RWPE1 (cell line): Measurements from ENCODE around the gene FOCAD.
A peak's percentile ranks its signal among the peaks of the same experiment; 100 is the strongest.

ENCODE experiments used
- CTCF ChIA-PET: fragments of 350-600 bp; sonication (Branson Sonifier 250); formaldehyde crosslinking; extraction: SDS; loops from one replicate; lab custom pipeline; 2021; lab: Yijun Ruan, JAX
- POLR2A ChIA-PET: fragments of 400-600 bp; formaldehyde crosslinking; extraction: SDS; loops from one replicate; lab custom pipeline; 2020; ENCODE audit warnings: antibody characterized with exemption; ENCODE audit not compliant: low non-redundant PET; lab: Yijun Ruan, JAX
- DNase-seq: peaks from one replicate; pipeline ENCODE4 v3.0.0; 2012; ENCODE audit warnings: low spot score
- H3K27ac ChIP-seq: fragments of 450-650 bp; 2 replicates; pipeline ENCODE4 v1.5.1; 2017
- CTCF ChIP-seq: fragments of 450-650 bp; conservative IDR thresholded peaks from 2 replicates; pipeline ENCODE4 v1.5.1; 2017; ENCODE audit warnings: low read depth, mild to moderate bottlenecking

FOCAD gene

DNA sequence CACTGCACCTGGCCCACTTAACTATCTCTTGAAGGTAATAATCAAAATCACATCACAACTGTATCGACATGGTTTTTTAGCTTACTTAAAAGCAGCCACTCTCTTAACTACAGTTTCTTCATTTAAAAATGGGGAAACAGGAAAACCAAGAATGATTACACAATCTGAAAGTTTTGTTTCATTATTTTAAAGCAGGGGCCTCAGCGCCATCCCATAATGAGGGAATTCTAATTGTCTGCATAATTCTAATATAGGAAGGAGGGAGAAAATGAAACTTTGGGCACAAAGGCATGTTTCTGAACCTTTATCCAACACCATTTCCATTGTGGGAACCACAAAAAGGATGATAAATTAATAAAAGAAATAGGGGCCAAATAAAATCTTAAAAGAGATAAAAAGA is 339.8 kb downstream of the FOCAD start:
- DNase-seq: no peak
- ChIA-PET CTCF (no interaction called here), POLR2A (no interaction called here)
- TF ChIP-seq CTCF: no peak
- no peak overlapping the region for H3K27ac ChIP-seq

DNA sequence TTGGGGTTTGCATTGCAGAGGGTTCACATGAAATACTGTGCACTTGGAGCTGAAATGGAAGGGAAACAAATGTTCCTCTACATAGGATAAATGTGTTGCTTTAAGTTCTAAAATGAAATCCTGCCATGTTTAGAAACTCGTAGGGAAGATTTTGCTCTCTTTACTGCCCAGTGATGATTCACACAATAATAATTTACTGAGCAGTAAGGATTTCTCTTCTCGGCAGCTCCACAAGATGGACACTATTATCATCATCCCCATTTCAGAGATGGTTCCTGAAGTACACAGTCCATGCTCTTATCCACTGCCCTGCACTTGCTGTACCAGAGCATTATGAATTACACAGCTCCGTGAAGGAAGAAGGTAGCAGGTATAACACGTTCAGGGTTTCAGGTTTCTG is 343.2 kb downstream of the FOCAD start:
- ChIA-PET CTCF (interaction anchor here (0.6 kb wide), 2 partner anchors 46 to 1465 kb away, joined by 3 read pairs; no protein-coding TSS in a partner anchor), POLR2A (no interaction called here)
- no peak overlapping the region for H3K27ac ChIP-seq
- TF ChIP-seq CTCF: no peak
- no peak for DNase-seq

GRCh38 chr9:21028466-21028865 is 344.4 kb downstream of the FOCAD start:
- ChIA-PET POLR2A (no interaction called here), CTCF (no interaction called here)
- TF ChIP-seq CTCF: no peak
- DNase-seq: no peak
- no peak overlapping the region for H3K27ac ChIP-seq

DNA sequence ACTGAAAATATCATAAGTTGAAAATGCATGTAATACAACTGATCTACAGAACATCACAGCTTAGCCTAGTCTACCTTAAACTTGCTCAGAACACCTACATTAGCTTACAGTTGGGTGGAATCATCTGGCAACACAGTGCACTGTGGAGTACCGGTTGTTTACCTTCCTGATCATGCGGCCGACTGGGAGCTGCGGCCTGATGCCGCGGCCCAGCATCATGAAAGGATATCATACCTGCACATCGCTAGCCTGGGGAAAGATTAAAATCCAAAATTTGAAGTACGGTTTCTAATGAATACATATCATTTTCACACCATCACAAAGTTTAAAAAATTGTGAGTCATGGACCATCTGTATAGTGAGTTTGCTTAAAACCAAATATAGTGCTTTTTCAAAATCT is 345.6 kb downstream of the FOCAD start:
- DNase-seq: no peak
- CTCF ChIA-PET: no interaction called here
- POLR2A ChIA-PET: no interaction called here
- H3K27ac ChIP-seq: no peak overlapping the region
- no peak for TF ChIP-seq CTCF

GRCh38 chr9:21030389-21031035 is 346.5 kb downstream of the FOCAD start:
- no peak for TF ChIP-seq CTCF
- H3K27ac ChIP-seq: no peak overlapping the region
- CTCF ChIA-PET: interaction anchor here (0.9 kb wide), 1 partner anchor 80 kb away, joined by 3 read pairs; no protein-coding TSS in a partner anchor
- peak; percentile 67 for DNase-seq
- POLR2A ChIA-PET: no interaction called here

DNA sequence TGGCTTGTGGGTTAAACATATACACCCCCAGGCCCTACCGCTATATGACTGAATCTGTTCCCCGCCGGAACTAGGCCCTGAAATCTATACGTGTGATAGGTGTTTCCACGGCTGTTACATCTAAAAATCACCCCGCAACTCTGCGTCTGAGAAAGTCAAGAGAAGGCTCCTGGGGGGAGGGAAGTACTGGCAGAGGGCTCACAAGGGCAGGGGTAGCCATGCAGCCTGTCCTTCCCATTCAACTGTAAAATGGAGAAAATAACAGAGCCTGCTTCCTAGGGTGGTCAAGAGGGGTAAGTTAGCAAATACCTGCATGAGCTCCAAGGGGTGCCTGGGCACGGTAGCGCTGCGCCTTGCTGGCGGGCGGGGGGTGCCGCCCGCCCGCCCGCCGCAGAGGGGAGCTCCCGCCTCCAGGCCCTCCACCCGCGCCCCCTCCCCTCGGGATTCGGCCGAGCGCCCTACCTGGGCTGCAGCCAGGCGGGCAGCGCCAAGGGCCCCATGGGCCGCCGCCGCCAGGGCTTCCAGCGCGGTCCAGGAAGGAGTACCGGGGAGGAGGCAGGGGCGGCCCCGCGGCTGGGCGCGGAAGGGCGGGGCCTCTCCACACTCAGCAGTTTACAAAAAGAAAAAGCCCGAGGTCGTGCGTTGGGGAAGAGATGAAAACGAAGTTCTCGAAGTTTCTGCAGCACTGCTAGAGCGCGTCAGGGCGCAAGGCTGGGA is 347.2 kb downstream of the FOCAD start, which contains the start of gene HACD4:
Gene HACD4, minus strand, starts transcription at position 550 of the 717 bp plus-strand sequence. Its CDS starts 50 bp downstream, at position 500.
- no peak for TF ChIP-seq CTCF
- peak; percentile 64 for DNase-seq
- peak within 1 kb of the TSS; percentile 52 for H3K27ac ChIP-seq
- POLR2A ChIA-PET: no interaction called here
- CTCF ChIA-PET: interaction anchor here (0.9 kb wide), 1 partner anchor 80 kb away, joined by 3 read pairs; no protein-coding TSS in a partner anchor
